ELF-1 (cell line): ENCODE data around the gene HHIPL1.

Source experiments
- DNase-seq: peaks from one replicate; pipeline ENCODE4 v3.0.0-alpha.2; 2016; ENCODE audit warnings: low read depth, low spot score

HHIPL1 gene

DNA sequence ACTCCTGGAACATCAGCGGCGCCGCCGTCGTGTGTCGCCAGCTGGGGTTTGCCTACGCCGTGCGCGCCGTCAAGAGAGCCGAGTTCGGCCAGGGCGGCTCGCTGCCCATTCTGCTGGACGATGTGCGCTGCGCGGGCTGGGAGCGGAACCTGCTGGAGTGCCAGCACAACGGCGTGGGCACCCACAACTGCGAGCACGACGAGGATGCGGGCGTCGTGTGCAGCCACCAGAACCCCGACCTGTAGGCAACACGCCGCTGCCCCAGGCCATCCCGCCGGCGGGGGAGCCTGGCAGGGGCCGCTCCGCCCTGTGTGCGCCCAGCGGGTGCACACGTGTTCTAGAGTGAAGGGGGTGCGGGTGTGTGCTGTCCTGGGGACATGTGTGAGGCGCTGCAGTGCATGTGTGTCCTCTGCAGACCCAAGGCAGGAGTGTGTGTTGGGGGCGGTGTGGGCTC, 30.5 kb downstream of the HHIPL1 start:
- no peak for DNase-seq

DNA sequence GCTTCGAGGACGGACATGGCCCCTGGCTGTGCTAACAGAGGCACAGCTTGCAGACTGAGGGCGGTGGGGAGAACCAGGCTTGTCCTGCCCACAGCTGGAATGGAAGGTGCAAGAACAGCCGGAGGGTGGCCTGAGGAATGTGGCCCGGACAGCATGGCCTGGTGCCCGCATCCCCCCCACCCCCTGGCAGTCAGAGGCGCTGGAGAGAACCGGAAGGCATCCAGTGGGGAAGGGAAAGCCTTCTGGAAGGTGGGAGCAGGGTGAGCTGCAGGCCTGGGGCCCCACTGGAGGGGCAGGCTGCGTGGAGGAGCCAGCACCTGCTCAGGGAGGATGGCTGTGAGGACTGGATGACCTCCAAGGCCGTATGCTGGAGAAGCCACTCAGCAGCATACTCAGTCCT, 31.0 kb downstream of the HHIPL1 start:
- DNase-seq, result no peak

DNA sequence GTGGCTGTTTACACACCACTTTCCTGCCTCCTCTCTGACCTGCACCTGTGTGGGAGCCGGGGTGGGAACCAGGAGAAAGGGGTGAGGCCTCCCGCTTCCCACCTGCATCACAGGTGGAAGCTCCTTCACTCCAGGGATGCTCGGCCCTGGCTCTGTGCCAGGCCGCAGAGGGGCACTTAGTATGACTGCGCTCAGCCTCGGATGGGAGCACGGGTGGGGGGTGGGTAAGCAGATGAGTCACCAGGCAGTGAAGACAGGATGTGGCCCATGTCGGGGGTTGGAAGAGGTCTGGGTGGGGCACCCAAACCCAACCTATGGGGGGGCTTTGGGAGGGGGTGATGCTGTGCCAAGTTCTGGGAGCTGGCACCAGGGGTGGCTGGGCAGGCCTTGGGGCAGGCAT, 31.7 kb downstream of the HHIPL1 start:
- DNase-seq, result no peak

DNA sequence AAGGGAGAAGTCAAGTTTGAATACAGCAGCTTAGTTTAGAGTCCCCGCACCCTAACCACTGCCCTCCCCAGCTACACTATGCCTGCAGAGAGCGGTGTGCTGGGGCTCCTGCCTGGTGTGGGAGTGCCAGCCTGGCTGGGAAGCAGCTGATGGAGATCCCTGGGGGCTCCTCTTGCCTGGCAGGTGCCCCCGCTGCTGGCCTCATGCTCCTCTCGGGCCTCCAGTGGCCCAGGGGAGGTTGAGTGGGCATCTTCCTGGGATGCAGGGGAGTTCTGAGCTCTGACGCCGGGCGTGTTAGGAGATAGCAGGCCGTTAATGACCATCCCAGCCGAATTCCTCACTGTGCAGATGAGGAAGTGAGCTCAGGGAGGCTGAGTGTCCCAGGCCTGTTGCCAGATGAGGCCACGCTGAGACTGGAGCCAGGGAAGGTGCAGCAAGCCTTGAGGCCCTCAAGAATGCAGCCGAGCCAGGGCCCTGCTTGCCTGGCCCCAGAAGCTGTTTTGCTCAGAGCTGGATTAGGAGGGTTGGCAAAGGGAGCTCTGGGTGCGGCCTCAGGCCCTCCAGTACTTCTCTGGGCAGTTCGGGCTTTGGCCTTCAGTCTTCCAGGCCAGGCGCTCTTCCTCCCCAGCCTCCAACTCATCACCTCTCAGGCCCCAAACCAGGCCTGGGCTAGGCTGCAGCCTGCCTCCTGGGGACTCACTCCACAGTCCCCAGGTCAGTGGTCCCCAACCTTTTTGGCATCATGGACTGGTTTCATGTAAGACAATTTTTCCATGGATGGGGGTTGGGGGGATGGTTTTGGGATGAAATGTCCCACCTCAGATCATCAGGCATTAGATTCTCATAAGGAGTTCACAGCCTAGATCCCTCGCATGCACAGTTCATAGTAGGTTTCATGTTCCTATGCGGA, 32.6 kb downstream of the HHIPL1 start:
- no peak for DNase-seq

DNA sequence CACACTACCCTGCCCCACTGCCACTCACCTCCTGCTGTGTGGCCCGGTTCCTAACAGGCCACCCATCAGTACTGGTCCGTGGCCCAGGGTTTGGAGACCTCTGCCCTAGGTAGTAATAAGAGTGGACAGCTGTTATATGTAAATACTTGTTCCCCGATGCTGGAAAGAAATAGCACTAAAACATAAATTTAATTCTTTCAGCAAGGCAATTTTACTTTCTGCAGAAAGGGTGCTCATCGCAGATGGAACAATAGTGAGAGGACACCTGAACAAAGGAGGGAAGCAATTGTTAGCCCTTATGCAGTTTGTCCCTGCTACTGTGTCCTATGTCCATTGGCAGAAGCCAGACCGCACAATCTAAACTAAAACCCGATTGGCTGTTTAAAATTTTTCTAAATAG, 33.3 kb downstream of the HHIPL1 start:
- DNase-seq, result no peak

DNA sequence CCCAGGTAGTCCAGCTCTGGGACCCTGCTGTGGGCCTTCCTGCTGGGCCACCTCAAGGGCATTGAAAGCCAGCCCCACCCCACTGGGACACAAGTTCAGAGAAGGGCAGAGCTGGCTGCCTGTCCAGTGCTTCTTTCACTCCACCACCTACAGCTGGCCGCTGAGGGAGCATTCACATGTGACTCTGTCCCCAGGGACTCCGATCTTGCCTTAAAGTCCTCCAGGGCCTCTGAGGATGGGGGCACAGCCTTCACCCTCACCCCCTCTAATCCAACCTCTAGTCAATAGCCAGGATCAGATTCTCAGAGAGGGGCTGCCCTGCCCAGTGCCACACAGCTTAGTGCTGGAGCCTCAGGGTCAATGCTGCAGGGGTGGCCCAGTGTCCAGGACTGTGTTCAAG, 34.2 kb downstream of the HHIPL1 start:
- DNase-seq, result no peak

DNA sequence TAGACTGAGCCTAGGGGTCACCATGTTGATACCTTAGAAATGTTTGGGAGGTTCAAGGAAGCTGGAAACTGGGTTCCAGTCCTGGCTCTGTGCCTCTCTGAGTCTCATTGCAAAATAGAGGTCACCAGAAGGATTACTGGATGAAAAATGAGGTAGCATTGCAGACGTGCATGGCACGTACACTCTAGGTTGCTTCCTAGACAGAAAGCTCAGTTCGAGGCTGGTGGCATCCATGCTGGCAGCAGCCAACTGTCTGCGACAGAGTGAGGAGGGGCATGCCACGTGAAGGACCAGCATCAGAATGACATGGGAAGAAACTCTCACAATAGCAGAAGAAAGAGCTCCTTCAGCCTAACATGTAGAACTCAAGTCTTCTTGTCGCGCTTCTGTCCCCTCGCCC, 34.6 kb downstream of the HHIPL1 start:
- no peak for DNase-seq

DNA sequence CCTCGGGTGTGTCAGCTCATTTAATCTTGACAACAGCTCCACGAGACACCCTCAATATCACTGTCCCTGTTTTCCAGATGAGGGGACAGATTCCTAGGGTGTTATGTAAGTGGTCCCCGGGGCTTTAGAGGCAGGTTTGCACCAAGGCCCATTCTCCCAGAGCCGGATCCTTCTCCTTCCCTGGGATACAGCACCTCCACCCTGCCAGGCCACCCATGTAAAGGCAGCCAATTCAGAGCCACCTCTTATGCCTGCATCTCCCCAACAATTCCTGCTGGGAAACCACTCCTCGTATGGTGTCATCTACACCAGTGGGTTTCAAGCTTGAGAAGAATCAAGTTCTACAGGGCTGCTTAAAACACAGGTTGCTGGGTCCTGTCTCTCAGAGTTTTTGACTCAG, 35.1 kb downstream of the HHIPL1 start:
- DNase-seq, result no peak

DNA sequence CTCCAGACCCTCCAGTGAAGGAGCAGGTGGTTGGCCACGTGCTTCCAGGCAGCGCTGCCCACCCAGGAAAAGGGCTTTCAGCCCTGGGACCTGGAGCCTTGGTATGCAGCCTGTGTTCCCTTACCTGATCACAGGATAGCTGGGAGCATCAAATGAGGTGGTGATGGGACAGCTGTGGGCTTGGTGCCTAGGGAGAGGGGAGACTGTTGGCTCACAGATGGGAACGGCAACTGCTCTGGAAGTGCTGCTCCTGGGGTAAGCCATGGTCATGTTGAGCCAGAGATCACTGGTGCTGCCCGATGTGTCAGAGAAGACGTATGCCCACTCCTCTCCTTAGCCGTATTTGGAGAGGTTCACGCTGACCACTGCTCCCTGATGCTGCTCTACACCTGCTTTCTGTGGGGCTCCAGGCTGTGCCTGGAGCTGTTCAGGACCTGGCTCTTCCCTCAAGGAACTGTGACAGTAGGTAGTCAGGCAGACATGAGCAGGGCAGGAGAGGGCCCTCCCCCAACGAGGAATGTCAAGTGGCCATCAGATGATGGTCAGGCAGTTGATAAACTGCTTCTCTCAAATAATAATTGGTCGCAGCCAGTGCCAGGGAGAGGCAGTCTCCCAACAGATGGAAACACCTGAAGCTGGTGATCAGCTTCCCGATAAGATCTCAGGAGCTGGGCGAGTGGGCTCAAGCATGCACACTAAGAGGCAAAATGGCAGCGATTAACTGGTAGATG, 36.3 kb downstream of the HHIPL1 start:
- DNase-seq, result no peak

DNA sequence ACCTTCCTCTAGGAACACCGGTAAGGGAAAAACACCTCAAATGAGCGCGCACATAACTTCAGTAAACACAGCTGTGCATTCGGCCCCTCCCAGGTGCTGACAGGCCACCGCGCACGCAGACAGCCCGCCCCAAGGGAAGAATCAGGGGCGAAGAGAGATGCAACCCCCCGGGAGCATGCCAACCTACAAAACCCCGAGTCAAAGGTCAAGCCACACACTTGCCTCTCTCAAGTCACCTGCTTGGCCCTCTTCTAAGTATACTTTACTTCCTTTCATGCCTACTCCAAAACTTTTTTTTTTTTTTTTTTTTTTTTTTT, 36.9 kb downstream of the HHIPL1 start:
- DNase-seq, result no peak

DNA sequence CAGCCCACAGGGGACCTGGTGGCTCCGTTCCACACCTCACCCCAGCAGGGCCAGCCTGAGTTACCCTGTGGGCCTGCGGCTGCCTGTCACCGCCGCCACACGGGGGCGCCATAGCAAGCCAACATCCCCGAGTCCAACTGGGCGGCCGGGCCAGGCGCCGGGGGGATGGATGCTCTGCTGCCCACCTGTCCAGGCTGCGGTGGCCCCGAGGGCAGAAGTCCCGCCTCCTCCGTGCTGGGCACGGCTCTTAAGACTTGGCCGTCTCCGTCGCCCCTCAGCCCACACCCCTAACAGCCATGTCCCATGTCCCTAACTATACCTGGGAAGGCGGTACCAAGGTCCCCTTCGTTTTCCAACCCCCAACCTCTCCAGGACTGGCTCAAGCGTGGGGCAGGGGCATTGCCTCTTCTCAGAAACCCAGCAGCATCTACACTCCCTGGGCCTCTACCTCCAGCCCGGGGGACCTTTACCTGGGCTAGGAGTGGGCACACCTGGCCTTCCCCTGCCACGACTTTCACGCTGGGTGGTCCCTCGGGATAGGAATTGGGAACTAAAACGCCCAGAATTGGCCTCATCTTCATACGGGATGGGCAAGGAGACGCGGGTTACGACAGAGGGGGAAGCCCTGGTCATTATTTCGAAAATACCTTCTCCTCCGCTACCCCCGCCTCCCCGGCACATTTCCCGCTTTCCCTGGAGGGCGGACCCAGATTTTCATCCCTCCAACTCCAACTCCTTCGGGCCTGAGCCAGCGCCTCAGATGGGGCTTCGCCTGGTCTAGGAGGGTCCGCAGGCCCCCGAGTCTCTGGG, 38.1 kb downstream of the HHIPL1 start:
- DNase-seq, result peak; percentile 91

DNA sequence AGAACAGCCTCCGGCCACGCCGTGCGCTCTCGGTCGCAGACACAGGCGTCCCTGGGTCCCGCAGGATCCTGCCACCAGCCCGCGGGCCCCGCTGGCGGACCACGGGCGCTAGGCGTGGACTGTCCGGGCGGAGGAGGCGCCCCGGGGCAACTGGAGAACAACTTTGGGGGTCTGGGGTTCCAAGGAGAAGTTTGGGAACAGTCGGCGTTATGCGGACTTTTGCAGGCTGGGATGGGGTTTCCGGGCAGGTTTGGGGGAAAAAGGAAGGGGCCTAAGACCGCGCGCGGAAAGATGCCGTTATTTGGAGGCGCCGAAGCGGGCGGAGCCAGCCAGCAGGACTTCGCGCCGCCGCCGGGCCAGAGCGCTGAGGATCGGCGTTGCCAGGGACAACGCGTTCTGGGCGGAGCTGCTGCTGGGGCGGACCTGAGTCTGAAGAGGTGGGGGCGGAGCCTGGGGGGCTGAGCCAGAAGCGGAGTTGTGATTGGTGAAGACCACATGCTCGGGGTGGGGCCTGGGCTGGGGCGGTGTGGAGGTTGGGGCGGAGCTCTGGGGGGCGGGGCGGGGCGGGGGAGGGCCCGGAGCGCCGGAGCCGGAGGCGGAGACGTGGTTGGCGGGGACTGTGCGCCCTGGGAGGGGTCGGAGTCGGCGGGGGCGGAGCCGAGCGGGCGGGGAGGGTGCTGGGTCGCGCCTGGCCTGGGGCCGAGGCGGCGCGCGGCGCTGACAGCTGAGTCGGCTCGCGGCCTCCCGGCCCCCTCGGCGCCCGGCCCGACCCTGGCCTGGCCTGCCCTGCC, 38.9 kb downstream of the HHIPL1 start, which contains the start of gene CYP46A1:
Gene CYP46A1 (plus strand): TSS at position 680 of the 791 bp plus-strand sequence. CDS start 120 bp downstream, outside the sequence.
- peak; percentile 99 for DNase-seq

DNA sequence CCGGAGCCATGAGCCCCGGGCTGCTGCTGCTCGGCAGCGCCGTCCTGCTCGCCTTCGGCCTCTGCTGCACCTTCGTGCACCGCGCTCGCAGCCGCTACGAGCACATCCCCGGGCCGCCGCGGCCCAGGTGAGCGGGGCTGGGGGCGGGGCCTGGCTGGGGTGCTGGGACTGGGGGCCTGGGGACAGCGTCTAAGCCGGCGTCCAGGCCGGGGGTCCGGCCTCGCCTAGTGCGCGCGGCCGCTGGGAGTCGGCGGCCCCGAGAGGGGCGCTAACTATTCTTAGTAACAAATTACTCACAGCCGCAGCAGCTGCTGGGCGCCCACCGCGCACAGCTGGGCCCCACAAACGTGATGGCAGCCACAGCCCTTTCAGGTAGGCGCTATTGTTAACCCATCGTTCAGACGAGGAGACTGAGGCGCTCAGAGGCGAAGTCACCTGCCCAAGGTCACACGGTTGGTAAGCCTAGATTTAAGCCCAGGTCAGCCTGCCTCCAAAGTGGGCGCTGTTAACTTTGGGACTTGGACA, 39.5 kb downstream of the HHIPL1 start:
- no peak for DNase-seq

DNA sequence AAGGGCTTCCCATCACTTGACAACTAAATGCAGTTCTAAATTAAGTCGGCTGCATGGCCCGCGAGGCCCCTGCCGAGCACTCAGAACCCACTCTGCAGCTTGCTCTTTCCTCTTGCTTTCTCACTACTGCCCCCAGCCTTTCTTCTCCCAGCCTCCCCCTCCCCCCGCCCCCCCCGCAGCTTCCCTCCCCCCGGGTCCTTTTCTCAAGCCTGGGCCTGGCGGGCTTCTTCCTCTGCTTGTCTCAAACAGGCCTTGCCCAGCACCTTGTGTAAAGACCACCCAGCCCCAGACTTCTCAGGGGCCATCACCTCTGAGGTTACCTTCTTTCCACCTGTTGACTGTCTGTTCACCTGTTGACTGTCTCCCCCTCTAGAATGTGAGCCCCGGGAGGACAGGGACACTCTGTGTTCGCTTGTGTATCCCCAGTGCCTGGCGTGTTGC, 40.2 kb downstream of the HHIPL1 start:
- DNase-seq, result no peak

DNA sequence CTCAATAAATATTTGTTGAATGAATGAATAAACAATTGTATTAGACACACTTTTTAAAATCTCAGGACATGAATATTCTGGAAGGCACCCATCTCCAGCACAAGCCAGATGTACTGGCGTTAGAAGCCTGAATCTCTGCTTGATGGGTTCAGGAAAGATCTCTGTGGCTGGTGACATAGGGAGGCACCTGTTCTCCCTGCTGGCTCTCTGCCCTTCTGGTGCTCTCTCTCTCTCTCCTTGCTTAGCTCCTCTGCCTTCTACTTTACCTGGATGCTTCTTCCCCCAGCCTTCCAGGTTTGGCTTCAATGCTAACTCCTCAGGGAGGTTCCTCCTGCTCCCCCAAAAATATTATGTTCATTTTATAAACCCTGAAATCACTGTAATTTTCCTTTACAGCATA, 40.7 kb downstream of the HHIPL1 start:
- no peak for DNase-seq

DNA sequence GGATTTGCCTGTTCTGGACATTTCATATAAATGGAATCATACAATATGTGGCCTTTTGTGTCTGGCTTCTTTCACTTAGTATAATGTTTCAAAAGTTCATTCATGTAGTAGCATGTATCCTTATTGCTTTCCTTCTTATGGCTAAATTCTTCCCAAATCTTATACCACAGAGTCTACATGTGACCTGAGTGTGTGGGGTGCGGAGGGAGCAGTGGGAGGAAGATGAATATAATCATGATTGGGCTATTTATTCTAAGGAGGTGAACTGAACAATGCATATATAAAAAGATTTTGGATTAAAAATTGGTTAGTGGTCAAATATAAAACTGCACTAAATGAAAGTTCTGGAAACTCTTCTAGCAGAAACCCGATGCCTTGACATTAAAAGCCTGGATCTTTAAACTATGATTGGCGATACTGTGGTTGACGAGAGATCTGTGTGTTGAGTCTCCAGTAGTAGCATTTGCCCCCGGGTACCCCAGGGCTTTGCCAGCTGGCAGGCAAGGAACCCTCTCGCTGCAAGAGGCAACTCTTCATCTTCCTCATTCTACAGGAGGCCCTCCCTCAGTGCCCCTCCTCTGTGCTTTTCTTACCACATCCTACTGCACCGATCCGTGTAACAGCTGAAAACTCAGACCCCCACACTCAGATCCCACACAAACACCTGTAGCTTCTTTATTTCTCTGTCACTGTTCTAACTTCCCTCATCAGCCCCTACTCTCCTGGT, 41.8 kb downstream of the HHIPL1 start:
- no peak for DNase-seq

DNA sequence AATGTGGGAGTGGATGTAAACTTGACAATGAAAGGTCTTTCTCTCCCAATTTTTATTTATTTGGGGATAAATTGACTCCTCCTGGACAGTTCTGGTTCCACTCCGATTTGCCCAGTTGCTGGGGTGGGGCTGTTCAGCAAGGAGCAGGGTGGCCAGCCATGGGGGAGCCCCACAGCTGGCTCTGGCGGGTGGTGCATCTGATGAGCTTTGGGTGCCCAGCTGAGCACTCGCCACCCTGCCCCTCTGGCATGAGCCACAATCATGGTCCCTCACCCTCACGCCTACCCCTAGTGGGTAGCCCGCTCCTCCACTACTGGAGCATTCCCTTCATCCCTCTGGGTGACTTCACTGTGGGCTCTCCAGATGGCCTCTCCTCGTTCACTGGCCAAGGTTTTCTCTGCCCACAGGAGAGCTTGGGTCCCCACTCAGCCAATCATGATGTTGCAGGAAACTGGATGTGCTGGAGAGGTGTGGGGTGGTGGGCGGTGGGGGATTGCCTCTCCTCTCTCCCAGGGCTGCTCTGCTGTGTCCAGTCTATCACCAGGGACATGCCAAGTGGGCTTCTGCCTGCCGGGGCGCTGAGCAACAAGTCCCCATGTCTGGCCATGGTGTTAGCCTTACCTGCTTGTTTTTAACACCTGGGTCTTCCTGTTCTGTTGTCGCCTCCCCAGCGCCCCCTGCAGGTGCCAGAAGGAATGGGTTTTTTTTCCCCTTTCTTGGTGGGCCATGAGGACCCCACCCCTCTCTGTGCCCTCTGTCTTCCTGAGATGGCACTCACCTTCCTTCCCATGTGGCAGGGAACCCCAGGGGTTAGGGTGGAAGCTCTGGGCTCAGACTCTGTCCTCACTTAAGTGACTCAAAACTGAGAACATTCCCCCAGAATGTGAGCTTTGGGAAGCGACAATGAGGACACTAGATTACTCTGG, 42.6 kb downstream of the HHIPL1 start:
- DNase-seq, result peak; percentile 77

DNA sequence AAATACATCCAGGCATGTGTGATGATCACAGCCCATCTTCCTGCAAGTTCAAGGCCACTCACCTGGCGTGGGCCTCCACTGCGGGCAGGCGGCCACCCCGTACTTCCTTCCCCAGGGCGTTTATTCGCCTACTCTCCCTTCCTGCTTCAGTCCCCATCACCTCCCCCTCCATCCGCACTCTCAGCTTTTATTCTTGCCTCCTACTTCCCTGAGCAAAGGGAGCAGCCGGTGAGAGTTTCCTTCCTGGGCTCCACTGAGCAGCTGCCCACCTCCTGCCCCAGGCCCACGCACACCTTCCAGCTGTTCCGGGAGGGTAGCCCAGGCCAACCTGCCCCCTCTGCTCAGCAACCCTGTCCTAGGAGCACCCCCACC, 43.3 kb downstream of the HHIPL1 start:
- no peak for DNase-seq

DNA sequence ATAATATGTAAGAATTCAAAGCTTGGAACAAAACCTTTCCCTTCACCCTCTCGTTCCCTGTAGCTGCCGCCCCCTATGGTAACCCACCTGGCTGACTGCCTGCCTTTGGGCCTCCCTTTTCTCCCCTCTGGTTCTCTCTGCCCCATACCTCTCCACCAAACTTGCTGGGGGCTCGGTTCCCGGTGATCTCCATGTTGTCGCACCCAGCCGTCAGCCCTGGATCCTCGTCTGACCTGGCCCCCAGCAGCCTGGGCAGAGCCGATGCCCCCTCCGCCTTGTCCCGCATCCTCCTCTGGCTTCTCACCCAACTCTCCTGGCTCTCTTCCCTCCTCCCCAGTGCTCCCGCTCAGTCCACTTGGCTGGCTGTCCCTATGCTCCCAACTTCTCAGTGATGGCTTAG, 43.7 kb downstream of the HHIPL1 start:
- no peak for DNase-seq
